K562 (cell line): ENCODE results near the gene ZNF143. TPM values are rescaled to one million over a fixed set of nuclear protein-coding genes. Genes with fewer than 3 reads are reported as not detected.

Experiments
- ARID1B ChIP-seq: fragments of 450-650 bp; IDR thresholded peaks from 2 replicates; pipeline ENCODE4 v1.6.1; 2016; ENCODE audit warnings: antibody characterized with exemption, mild to moderate bottlenecking, inconsistent platforms
- CBFA2T3 ChIP-seq: fragments of 450-650 bp; IDR thresholded peaks from 2 replicates; pipeline ENCODE4 v1.6.1; 2017
- TAF1 ChIP-seq: IDR thresholded peaks from 2 replicates; pipeline ENCODE4 v1.6.1; 2011; ENCODE audit warnings: mild to moderate bottlenecking, low read length, moderate library complexity; ENCODE audit not compliant: insufficient read depth, control insufficient read depth, severe bottlenecking; ENCODE audit errors: extremely low read depth
- polyA plus RNA-seq, 8 experiments: library from polyadenylated mRNA; depleted of rRNA in 4 of 8; stranded (reverse) in 5 of 8; unstranded in 3 of 8; fragments of >200 nt; fragmentation: Nextera tagmentation in 2 of 8; fragmentation: Illumina TruSeq in 1 of 8; extraction: Ambion mirVana in 2 of 8; extraction: Trizol in 1 of 8; gene quantifications; 2 replicates each; pipeline versions ENCODE4 v1.2.1 to v1.2.3, GENCODE V29; 2011 to 2014; ENCODE audit warnings: inconsistent platforms in 1 of 8, missing spikeins in 1 of 8
- total RNA-seq, 7 experiments: library from RNA; depleted of rRNA in 6 of 7; stranded (reverse); fragments of >200 nt in 6 of 7; fragmentation: Illumina TruSeq in 2 of 7; extraction: Trizol in 2 of 7; gene quantifications; 2 replicates each; pipeline versions ENCODE4 v1.2.1 to v1.2.3, GENCODE V29; 2011 to 2021; ENCODE audit warnings: low replicate concordance in 1 of 7
- TF ChIP-seq, protein P1 (sequence below): fragments of 200-600 bp; sonication (generic); IDR thresholded peaks from one replicate; pipeline ENCODE4 v1.6.1; 2012; ENCODE audit warnings: mild to moderate bottlenecking, low read depth, low read length, inconsistent platforms
- TF ChIP-seq, protein P2 (sequence below): fragments of 450-650 bp; IDR thresholded peaks from 2 replicates; pipeline ENCODE4 v1.6.1; 2016; ENCODE audit warnings: low read depth, mild to moderate bottlenecking, moderate library complexity

ZNF143 gene
- total and polyA plus RNA-seq, 9 of the 15 experiments (the other 6 are each of a cell fraction or from before 2014, with no cell fraction given) = 18.4 to 58.5 (median 27.1) TPM

DNA sequence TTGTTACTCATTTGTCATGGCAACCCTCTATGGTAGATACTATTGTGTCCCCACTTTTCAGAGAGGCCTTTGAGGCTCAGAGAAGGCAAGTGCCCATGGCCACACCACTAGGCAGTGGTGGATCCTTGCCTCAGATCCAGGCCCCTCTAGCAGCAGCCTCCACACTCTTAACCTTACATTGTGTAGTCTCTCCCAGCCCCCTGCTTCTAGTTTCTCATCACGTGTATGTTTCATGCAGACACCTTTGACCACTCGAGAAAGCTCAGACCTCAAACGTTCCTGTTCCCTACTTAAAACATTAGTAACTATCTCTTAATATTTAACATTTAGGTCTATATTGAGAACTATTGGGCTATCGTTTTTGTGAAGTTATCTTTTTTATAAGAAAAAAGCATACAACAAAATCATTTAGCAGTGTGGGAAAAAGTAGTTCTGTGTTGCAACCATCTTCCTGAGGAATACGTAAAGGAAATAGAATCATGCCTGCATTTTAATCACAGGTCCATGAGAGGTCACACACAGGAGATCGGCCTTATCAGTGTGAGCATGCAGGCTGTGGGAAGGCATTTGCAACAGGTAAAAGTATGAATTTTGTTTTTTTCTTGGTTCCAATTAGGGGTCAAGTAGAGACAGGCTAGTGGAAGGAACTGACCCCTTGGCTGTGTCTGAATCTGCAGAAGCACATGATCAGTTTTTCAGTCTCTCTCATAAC, 35.1 kb downstream of the ZNF143 start (continued):
- TF ChIP-seq, protein P1, sequence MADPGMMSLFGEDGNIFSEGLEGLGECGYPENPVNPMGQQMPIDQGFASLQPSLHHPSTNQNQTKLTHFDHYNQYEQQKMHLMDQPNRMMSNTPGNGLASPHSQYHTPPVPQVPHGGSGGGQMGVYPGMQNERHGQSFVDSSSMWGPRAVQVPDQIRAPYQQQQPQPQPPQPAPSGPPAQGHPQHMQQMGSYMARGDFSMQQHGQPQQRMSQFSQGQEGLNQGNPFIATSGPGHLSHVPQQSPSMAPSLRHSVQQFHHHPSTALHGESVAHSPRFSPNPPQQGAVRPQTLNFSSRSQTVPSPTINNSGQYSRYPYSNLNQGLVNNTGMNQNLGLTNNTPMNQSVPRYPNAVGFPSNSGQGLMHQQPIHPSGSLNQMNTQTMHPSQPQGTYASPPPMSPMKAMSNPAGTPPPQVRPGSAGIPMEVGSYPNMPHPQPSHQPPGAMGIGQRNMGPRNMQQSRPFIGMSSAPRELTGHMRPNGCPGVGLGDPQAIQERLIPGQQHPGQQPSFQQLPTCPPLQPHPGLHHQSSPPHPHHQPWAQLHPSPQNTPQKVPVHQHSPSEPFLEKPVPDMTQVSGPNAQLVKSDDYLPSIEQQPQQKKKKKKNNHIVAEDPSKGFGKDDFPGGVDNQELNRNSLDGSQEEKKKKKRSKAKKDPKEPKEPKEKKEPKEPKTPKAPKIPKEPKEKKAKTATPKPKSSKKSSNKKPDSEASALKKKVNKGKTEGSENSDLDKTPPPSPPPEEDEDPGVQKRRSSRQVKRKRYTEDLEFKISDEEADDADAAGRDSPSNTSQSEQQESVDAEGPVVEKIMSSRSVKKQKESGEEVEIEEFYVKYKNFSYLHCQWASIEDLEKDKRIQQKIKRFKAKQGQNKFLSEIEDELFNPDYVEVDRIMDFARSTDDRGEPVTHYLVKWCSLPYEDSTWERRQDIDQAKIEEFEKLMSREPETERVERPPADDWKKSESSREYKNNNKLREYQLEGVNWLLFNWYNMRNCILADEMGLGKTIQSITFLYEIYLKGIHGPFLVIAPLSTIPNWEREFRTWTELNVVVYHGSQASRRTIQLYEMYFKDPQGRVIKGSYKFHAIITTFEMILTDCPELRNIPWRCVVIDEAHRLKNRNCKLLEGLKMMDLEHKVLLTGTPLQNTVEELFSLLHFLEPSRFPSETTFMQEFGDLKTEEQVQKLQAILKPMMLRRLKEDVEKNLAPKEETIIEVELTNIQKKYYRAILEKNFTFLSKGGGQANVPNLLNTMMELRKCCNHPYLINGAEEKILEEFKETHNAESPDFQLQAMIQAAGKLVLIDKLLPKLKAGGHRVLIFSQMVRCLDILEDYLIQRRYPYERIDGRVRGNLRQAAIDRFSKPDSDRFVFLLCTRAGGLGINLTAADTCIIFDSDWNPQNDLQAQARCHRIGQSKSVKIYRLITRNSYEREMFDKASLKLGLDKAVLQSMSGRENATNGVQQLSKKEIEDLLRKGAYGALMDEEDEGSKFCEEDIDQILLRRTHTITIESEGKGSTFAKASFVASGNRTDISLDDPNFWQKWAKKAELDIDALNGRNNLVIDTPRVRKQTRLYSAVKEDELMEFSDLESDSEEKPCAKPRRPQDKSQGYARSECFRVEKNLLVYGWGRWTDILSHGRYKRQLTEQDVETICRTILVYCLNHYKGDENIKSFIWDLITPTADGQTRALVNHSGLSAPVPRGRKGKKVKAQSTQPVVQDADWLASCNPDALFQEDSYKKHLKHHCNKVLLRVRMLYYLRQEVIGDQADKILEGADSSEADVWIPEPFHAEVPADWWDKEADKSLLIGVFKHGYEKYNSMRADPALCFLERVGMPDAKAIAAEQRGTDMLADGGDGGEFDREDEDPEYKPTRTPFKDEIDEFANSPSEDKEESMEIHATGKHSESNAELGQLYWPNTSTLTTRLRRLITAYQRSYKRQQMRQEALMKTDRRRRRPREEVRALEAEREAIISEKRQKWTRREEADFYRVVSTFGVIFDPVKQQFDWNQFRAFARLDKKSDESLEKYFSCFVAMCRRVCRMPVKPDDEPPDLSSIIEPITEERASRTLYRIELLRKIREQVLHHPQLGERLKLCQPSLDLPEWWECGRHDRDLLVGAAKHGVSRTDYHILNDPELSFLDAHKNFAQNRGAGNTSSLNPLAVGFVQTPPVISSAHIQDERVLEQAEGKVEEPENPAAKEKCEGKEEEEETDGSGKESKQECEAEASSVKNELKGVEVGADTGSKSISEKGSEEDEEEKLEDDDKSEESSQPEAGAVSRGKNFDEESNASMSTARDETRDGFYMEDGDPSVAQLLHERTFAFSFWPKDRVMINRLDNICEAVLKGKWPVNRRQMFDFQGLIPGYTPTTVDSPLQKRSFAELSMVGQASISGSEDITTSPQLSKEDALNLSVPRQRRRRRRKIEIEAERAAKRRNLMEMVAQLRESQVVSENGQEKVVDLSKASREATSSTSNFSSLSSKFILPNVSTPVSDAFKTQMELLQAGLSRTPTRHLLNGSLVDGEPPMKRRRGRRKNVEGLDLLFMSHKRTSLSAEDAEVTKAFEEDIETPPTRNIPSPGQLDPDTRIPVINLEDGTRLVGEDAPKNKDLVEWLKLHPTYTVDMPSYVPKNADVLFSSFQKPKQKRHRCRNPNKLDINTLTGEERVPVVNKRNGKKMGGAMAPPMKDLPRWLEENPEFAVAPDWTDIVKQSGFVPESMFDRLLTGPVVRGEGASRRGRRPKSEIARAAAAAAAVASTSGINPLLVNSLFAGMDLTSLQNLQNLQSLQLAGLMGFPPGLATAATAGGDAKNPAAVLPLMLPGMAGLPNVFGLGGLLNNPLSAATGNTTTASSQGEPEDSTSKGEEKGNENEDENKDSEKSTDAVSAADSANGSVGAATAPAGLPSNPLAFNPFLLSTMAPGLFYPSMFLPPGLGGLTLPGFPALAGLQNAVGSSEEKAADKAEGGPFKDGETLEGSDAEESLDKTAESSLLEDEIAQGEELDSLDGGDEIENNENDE = no peak
- TF ChIP-seq TAF1 (no peak), CBFA2T3 (peak; percentile 20; the same call in 1 of the 2 replicates), ARID1B (peak; percentile 33; the same call in 1 of the 2 replicates)
- TF ChIP-seq, protein P2, sequence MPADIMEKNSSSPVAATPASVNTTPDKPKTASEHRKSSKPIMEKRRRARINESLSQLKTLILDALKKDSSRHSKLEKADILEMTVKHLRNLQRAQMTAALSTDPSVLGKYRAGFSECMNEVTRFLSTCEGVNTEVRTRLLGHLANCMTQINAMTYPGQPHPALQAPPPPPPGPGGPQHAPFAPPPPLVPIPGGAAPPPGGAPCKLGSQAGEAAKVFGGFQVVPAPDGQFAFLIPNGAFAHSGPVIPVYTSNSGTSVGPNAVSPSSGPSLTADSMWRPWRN = no peak
- TF ChIP-seq, all 486 proteins: peak for 6
